Pulmonary artery endothelial cell (primary cell): Measurements from ENCODE around the gene PTPRA. TPM values are rescaled to one million over a fixed set of nuclear protein-coding genes. Genes with fewer than 3 reads are reported as not detected.
"Not testable (repeated sequence)": the region's sequence is repeated elsewhere in the genome, so short reads cannot be mapped to it uniquely, and the experiment has no call there.

ENCODE experiments used
- DNase-seq: peaks from one replicate; pipeline ENCODE4 v3.0.0-alpha.2; 2011; ENCODE audit warnings: low read depth, low spot score
- total RNA-seq: library from RNA; depleted of rRNA; stranded (reverse); fragments of >200 nt; gene quantifications from 2 replicates; pipeline ENCODE4 v1.2.3, GENCODE V29; 2014

The PTPRA gene
- total RNA-seq, 1 donor from 2014 or later: 29.1 TPM

GRCh38 chr20:3071610-3072529 is 198.6 kb downstream of the PTPRA start, which contains the start of gene OXT:
OXT (plus strand) TSS chr20:3071620; CDS start chr20:3071656, 36 bp downstream.
- DNase-seq: no peak

- no peak for DNase-seq
These were observed 199.4 kb downstream of the PTPRA start for GRCh38 chr20:3072530-3073250.

- DNase-seq: not testable (repeated sequence)
These were observed 200.0 kb downstream of the PTPRA start for GRCh38 chr20:3073251-3073643.

GRCh38 chr20:3074812-3075211 is 201.5 kb downstream of the PTPRA start:
- DNase-seq: no peak

- not testable (repeated sequence) for DNase-seq
These were observed 202.0 kb downstream of the PTPRA start for GRCh38 chr20:3075315-3075714.

GRCh38 chr20:3077618-3078134 is 204.4 kb downstream of the PTPRA start:
- DNase-seq: no peak

- no peak for DNase-seq
These were observed 207.7 kb downstream of the PTPRA start for GRCh38 chr20:3080939-3081388.

- DNase-seq: no peak
These were observed 208.4 kb downstream of the PTPRA start for GRCh38 chr20:3081641-3082040.

GRCh38 chr20:3082306-3082951 is 209.1 kb downstream of the PTPRA start:
- DNase-seq: no peak

GRCh38 chr20:3082955-3083952 is 210.0 kb downstream of the PTPRA start:
- DNase-seq: no peak

GRCh38 chr20:3084283-3084985 is 211.2 kb downstream of the PTPRA start, which contains the start of gene AVP:
AVP (minus strand) TSS chr20:3084724; CDS start chr20:3084674, 50 bp downstream.
- DNase-seq: no peak

- DNase-seq: no peak
These were observed 211.7 kb downstream of the PTPRA start for GRCh38 chr20:3084986-3085360.

GRCh38 chr20:3085571-3086072 is 212.3 kb downstream of the PTPRA start:
- no peak for DNase-seq

GRCh38 chr20:3088031-3088430 is 214.8 kb downstream of the PTPRA start:
- DNase-seq: no peak

Other genes with a start within 250 kb of the PTPRA start
- gene NOP56, start 220.8 kb upstream of the PTPRA start, total RNA-seq: 240 and 241 TPM in 2 replicates
- 121 and 141 TPM in 2 replicates for gene IDH3B, start 209.3 kb upstream of the PTPRA start, total RNA-seq
- 1.8 and 2.0 TPM in 2 replicates for gene EBF4, start 180.7 kb upstream of the PTPRA start, total RNA-seq
- gene CPXM1, start 72.9 kb upstream of the PTPRA start, total RNA-seq: 0.26 and 0.74 TPM in 2 replicates
- gene C20orf141, start 58.5 kb upstream of the PTPRA start, total RNA-seq: not detected in 2 replicates
- not detected in 2 replicates for gene TMEM239, start 57.1 kb upstream of the PTPRA start, total RNA-seq
- gene PCED1A, start 32.8 kb upstream of the PTPRA start, total RNA-seq: 10.9 and 18.5 TPM in 2 replicates
- gene VPS16, start 32.7 kb upstream of the PTPRA start, total RNA-seq: 43.8 and 56.1 TPM in 2 replicates
- 0.21 TPM in 1 of 2 replicates, not detected in the other for gene GNRH2, start 170.1 kb downstream of the PTPRA start, total RNA-seq
- gene MRPS26, start 172.6 kb downstream of the PTPRA start, total RNA-seq: 55.4 and 57.9 TPM in 2 replicates
- not detected in 2 replicates for gene OXT, start 198.1 kb downstream of the PTPRA start, total RNA-seq
- not detected in 2 replicates for gene AVP, start 211.2 kb downstream of the PTPRA start, total RNA-seq